HG03280 (cell line): ENCODE data around the gene SCN8A.

ENCODE experiments used
- ATAC-seq: cut with Tn5 transposase; IDR thresholded peaks from one replicate; pipeline ENCODE4 v1.9.1; 2021; ENCODE audit warnings: mild to moderate bottlenecking, moderate library complexity; ENCODE audit not compliant: unreplicated experiment

SCN8A gene

DNA sequence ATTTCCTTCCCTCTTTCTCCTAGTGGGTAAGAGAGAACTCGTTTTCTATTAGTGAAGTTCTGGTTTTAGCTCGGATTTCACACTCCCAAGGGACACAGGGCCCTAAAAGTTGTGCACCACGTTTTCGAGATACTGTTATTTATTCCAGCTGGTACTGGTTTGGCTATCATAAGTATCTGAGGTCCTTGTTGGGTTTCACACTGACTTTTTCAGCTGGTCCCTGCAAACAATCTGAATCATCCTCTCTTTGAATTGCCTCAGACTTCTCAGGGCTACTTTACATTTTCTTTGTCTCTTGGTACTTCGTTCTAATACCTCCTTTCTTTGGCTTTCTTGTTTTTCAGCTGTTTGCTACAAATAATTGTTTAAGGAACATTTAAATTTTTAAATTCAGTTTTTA is 75.7 kb downstream of the SCN8A start:
- no peak for ATAC-seq

DNA sequence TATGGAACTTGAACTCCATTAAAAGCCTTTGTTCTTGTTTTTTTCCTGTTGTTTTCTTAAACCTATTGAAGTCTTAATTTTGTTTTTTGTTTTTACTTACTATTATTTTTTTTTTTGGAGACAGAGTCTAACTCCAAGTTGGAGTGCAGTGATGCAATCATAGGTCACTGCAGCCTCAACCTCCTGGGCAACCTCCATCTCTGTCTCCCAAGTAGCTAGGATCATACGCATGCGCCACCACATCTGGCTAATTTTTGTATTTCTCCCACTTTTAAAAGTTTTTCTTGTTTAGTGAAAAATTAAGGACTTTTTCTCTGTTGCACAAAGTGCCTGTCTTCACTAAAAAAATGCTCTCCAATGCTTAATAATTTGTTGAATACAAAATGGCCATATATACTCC is 76.2 kb downstream of the SCN8A start:
- no peak for ATAC-seq

DNA sequence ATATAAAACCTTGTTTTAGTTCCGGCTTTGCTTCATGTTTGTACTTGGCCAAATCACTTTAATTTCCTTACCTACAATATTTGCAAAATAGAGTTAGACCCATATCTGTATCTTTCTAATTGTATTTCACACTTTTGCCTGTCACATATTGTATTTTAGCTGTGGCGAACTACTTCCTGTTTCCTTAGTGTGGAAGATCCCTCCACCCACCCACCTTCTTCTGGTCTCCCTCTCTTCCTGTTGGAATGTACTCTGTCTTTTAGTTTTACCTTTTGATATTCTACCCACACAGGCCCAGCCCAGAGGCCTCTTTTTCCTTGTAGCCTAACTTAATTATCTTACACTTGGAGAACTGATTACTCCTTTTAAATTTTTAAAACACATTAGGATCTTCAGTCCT is 78.2 kb downstream of the SCN8A start:
- no peak for ATAC-seq

DNA sequence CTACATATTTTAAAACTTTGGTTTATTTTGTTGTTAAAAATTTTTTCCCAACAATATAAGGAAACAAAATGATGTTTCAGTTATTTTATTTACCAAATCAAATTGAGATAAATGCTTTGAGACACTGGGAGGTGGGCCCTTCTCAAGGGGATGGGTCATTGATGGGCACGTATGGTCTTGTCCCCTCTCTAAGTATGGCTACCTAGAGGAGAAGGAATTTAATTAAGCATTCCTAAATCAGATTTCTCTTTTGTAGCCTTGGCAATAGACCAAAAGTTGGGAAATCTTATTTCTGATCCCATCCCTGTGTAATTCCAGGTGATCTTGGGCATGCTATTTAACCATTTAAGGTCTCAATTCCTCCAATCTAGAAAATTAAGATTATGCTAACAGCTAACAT is 79.0 kb downstream of the SCN8A start:
- no peak for ATAC-seq

DNA sequence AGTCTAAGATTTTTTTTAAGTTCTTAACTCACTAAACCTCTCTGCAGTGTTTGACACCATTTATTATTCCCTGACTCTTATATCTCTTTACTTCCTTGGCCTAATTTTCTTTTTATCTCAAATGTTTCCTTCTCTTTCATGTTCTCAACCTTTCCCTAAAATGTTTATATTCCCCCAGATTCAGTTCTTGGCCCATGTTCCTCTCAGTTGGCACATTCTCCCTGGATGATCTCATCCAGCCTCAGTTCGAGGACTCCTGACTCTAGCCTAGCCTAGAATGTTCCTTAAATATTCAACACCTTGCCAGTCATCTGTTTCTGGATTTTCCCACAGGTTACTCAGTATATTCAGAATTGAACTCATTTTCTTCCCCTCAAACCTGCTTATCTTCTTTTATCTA is 81.3 kb downstream of the SCN8A start:
- no peak for ATAC-seq

DNA sequence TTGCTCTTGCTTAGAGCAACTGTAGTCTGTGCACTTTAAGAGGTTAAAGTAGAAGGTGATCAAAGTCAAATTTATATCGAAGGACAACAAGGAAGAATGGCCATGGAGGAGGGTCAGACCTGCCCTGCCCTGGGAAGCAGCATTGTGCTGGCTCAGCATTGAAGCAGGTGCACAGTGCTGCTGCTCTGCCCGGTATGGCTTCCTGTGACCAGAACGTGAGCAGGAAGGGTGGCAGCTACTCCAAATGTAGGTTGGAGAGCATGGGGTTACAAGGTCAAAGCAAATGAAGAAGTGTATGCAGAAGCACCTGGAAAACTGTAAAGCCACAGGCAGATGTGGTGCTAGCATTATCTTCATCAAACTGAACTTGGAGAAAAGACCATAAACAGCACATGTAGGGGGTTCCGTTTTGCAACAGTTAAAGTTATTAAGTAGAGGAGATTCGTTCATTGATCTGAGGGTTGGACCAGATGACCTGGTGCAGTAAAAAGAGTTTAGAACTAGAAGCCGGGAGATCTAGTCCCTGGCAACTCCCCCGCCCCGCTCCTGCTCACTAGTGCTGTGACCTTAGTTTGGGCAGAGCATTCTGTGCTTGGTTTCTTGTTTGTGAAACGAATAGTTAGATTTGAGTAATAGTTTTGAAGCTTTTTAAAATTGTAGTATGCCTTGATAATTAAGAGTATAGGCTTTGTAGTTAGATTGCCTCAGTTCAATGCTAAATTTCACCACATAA is 84.2 kb downstream of the SCN8A start:
- ATAC-seq = no peak

DNA sequence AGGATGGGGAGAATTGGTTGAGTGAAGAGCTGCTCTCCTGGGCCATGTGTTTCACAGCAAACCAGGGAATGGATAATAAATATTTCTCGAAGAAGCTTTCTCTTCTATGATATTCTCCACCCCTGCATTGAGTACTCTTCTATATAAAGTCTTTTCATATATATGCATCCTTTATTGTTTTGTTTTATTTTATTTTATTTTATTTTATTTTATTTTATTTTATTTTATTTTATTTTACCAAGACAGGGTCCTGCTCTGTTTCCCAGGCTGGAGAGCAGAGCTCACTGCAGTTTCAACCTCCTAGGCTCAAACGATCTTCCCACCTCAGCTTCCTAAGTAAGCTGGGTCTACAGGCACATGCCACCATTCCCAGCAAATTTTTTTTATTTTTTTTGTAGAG is 85.8 kb downstream of the SCN8A start:
- ATAC-seq = no peak

DNA sequence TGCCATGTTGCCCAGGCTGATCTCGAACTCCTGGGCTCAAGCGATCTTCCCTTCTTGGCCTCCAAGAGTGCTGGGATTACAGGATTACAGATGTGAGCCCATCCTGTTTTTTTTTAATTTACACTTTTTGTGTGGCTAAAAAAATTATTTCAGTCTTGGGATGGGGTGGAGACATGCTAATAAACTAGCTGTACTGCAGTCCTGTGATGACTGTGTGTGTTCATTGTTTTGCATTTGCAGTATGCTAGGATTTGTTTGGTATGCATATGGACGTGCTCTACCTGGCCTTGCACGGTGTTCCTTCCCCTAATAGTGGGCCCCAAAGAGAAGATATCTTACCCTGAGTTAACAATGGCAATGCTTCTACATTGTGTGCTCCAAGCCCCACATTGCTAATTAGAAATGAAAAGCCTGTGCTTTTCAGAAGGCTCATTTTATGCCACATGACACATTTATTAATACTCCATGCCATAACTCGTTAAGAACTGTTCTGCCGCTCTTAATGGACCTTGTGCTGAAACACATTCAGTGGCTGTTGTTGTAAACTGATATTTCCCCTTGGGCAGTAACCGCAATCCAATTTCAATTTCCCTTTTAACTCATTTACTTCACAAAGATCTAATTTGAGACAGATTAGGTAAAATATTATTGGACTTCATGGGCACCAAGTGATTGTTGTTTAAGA is 86.4 kb downstream of the SCN8A start:
- ATAC-seq = no peak

DNA sequence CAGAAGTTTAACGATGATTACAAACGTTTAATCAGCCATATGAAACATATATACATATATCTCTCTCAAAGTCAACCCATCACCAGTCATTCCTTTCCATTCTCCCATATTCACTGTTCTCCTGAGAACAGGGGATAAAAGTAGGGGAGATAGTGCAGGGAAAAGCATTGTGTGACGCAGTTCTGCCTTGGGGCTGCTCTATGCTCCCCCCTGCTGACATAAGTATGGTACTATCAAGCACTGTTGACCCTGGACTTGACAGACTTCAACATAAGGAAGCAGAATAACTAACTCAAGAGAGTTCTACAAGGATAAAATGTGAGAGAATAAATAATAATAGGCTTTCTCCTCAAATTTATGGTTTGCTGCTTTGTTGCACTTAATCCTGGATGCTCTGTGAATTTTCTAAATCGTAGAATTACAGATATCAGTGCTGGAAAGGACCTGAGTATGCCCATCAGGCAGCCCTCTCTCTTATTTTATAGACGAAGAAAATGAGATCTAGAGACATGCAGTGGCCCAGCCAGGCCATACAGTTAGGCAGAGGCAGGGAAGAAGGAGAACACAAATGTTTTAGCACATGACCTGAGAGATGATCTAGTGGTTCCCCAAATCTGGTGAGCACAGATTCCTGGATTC is 87.2 kb downstream of the SCN8A start:
- ATAC-seq = no peak

DNA sequence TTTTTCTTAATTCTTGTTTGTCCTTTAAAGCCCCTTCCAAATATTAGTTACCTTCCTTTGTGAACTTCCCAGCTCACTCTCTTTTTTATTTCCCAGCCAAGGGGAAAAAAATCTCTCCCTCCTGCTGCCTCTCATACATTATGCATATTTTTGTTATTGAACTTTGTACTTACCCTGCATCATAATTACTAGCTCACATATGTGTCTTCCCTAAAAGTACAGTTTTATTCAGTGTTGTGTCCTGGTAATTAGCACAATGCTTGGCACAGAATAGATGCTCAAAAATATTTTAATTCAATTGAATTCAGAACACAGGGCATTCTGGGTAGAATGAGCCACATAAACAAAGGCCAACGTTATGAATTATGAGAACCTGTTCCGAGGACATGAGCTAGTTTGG is 91.9 kb downstream of the SCN8A start:
- no peak for ATAC-seq

DNA sequence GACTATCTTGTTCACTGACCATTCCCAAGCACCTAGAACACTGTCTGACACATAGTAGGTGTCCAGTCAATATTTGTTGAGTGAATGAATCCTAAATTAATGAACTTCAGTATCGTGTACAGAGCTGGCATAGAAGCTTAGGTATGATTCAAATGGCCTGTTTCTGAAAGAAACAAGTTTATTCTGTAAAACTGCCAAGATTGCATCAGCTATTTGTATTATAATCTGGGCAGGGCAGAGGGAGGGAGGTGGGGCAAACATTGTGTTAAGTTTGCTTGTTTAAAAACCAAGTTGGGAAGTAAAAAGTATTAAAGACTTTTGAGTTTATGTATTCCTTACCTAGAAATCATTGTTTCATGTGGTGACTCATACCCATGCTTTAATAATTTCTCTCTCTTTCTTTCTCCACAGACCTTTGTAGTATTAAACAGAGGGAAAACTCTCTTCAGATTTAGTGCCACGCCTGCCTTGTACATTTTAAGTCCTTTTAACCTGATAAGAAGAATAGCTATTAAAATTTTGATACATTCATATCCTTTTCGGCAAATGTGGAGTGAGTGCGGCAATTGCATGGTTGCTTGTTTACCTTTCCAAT is 92.8 kb downstream of the SCN8A start:
- ATAC-seq = no peak

DNA sequence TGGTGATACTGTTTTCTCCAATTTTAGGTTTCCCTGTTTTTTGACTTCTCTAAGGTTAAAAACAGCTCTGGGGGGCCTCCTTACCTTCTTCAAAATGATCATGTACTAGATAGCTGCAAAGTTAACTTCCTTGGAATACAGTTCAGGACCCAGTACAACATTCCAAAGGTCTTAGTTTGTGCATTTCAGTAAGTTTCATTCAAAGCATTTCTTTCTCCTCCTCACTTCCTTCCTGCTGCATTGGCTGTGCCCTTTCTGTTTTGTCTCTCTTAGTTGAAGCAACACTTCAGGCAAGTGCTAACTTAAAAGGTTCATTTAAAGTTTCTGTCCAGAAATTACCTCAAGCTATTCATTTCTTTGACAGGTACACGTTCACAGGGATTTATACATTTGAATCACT is 95.7 kb downstream of the SCN8A start:
- ATAC-seq = no peak

DNA sequence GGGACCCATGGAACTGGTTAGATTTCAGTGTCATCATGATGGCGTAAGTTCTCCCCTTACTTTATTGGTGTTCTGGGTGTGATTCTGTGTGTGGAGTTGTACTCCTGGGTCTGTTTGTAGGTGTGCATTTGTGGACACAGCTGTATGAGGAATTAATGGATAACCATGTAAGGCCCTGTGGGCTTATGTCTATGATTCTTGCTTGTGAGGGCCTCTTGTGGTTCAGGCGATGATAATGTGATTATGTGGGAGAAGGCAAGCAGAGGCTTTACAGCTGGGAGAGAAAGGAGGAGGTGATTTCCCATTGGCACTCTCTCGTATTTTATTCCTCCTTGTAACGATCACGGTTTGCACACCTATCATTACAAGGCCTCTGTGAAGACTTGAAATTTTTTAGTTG is 96.1 kb downstream of the SCN8A start:
- ATAC-seq = no peak

DNA sequence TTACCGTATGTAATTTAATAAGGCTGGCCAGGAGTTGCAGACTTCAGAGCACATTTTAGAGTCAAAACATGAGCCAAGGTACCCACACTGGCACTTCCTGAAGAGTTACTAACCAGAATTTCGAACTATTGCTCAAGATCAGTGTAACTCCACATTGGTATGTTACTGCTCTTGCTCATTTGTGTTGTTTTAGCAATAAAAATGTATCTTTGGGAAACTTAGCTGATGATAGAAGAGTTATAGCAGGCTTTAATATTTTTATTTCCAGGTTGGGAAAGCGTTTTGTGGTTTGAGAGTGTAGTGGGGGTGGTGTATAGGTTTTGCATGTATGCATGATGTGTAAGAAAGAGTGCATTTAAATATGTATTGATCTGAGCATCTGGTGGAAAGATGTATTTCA is 96.6 kb downstream of the SCN8A start:
- no peak for ATAC-seq

DNA sequence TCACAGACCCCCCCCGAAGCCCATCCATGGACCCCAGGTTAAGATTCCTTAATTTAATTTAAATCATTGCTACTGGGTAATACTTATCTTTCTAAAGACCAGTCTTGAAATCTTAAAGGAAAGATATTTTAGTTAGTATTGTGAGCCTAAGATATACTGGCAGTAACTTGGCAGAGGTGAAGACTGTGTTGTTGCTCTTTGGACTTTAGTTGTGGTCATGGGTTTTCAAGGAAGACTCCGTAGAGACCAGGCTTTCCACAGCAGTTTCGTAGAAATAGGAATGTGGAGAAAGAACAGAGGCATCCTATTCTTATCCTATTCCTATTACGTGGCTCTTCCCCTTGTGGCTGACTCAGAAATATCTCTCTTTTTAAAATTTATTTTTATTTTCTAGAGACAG is 99.0 kb downstream of the SCN8A start:
- no peak for ATAC-seq

DNA sequence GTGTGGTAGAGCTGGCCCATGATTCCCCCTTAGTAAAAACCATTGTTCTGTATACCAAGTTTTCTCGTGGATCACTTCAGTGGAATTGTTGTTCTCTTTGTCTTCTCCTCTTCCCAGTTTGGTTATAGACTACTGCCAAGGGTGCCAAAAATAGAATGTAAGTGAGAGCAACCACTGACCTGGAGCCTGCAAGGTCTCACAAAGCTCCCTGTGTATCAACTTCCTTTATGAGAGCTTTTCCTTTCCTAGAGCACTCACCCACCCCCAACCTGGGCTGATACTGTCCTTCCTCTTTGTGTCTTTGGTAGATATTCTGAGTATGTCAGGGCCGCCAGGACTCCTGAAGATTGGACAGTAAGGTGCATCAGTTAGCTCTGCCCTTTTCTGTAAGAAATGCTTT is 101.0 kb downstream of the SCN8A start:
- no peak for ATAC-seq

DNA sequence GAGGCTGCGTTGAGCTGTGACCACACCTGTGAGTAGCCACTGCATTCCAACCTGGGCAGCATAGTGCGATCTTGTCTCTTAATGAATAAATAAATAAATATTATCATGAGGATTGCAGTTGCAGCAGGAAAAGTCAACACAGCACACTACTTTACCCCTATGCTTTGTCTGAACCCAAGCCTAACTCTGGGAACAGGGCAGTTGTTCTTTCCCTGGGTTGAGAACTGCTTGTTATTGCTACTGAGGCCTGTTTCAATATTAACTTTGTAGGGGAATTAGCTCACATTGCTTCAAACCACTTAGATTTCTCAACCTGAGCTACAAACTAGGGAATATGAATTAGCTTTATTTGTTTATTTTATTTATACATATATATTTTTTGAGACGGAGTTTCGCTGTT is 102.5 kb downstream of the SCN8A start:
- ATAC-seq = no peak

DNA sequence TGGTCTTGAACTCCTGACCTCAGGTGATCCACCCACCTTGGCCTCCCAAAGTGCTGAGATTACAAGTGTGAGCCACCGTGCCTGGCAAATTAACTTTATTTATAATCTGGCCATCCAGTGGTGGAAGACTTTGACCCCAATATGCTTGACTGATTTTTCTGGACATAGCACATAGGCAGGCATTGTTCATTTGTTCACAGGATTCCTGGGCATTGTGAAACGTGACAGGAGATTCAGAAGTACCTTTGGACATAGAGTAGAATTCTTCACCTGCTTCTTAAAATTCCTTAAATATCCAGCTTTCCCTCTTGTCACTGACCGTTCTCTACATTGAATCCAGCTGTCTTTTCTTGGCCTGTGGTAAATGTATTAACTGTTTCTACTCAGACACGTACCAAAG is 103.1 kb downstream of the SCN8A start:
- no peak for ATAC-seq

DNA sequence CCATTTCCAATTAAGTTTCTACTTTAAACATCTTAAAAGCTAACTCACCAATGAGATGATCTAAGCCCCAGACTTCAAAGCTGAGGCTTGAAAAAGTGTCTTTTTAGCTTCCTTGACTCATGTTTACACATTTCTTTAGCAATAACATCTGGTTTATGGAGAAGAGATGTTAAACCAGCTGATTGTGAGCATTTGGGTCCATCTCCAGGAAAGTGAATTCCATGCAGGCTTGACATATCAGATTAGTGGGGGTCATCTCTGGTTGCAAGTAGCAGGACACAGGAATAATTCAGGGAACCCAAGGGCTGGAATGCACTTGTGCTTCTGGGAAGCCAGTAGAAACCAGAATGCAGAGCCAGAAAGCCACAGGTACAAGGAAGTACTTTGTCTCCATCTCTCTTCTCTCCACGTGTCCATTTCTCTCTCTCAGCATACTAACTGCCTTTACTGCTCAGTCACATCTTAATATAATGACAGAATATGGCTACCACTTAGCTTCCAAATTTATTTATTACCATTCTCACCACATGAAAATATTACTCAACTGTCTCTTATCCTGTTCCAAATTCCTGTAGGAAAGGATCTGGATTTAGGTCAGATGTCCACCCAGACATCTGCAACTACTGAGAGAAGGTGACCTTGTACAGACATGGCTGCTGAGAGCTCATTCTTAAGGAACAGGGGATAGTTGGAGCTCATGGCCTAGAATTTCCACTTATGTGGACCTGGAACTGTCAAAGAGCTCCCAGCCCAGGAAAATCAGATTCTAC is 104.4 kb downstream of the SCN8A start:
- no peak for ATAC-seq

DNA sequence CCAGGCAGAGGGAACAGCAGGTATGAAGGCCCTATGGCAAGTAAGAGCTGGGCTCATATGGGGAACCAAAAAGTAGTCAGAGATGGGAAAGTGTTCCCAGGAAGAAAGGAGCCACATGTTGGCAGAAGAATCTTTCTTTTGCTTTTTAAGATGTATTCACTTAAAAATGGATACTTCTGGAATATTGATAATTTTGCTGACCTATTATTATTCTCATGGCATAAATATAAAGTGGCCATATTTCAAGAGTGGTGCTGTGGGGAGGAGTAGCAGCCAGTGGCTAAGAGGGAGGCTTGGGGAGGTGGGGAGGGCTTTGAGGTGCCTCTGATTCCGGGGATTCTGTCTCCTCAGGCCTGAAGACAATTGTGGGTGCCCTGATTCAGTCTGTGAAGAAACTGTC is 108.2 kb downstream of the SCN8A start:
- ATAC-seq = no peak

DNA sequence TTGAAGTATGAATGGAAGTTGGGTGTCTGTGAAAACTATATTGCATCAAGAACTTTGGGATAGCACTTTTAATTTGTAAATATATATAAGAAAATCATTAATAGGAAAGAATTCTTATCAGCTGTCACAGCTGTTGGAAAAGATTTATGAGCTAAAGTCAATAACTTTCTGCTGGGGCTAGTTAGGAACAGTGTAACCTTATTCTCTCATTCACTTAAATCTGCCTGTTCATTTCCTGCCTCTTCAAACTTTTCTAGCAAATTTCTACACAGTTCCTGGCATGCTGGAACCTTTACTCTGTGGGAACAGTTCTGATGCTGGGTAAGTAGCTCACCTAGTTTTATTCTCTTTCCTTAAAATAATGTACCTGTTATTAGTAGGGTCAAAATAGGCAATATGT is 109.9 kb downstream of the SCN8A start:
- no peak for ATAC-seq
